DOHH2 (cell line): ENCODE measurements around the gene AP3D1.

Experiments used
- CTCF ChIP-seq: fragments of 200-600 bp; sonication (generic); IDR thresholded peaks from one replicate; pipeline ENCODE4 v1.5.1; 2014; ENCODE audit warnings: antibody characterized with exemption, mild to moderate bottlenecking, low read depth, low read length; ENCODE audit not compliant: poor library complexity, severe bottlenecking
- EZH2phosphoT487 ChIP-seq: fragments of 200-600 bp; sonication (generic); IDR thresholded peaks from 2 replicates; pipeline ENCODE4 v1.6.1; 2017; ENCODE audit warnings: borderline replicate concordance, mild to moderate bottlenecking, antibody characterized with exemption, low read length, moderate library complexity, mixed read lengths

GRCh38 chr19:2115324-2115723 is 36.0 kb downstream of the AP3D1 start:
- TF ChIP-seq CTCF: no peak
- no peak for TF ChIP-seq EZH2phosphoT487
